Lower leg skin (tissue), 3 donors: Measurements from ENCODE around the gene NSUN6.

Experiments used
- POLR2A ChIP-seq, 2 donors: fragments of 450-650 bp; IDR thresholded peaks; one replicate each; pipeline ENCODE4 v1.6.1; 2016 to 2017; ENCODE audit warnings: antibody characterized with exemption in 2 of 2, mild to moderate bottlenecking in 1 of 2, moderate library complexity in 1 of 2
- TF ChIP-seq, protein P1 (sequence below), 3 donors: fragments of 450-650 bp; IDR thresholded peaks; one replicate each; pipeline ENCODE4 v1.5.1; 2016; ENCODE audit warnings: antibody characterized with exemption in 3 of 3, mild to moderate bottlenecking in 3 of 3, moderate library complexity in 2 of 3

- TF ChIP-seq, protein P1, sequence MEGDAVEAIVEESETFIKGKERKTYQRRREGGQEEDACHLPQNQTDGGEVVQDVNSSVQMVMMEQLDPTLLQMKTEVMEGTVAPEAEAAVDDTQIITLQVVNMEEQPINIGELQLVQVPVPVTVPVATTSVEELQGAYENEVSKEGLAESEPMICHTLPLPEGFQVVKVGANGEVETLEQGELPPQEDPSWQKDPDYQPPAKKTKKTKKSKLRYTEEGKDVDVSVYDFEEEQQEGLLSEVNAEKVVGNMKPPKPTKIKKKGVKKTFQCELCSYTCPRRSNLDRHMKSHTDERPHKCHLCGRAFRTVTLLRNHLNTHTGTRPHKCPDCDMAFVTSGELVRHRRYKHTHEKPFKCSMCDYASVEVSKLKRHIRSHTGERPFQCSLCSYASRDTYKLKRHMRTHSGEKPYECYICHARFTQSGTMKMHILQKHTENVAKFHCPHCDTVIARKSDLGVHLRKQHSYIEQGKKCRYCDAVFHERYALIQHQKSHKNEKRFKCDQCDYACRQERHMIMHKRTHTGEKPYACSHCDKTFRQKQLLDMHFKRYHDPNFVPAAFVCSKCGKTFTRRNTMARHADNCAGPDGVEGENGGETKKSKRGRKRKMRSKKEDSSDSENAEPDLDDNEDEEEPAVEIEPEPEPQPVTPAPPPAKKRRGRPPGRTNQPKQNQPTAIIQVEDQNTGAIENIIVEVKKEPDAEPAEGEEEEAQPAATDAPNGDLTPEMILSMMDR (IDR thresholded peaks at IDR 0.05) = no peak
- TF ChIP-seq POLR2A (IDR thresholded peaks at IDR 0.05) = no peak
Observed at GRCh38 chr10:18542832-18543231, 108.6 kb downstream of the NSUN6 start.
